A673 (cell line): ENCODE measurements around the gene GRHL3.

Source experiments
- EZH2 ChIP-seq: fragments of 200-600 bp; sonication (generic); IDR thresholded peaks from 2 replicates; pipeline ENCODE4 v1.6.1; 2017; ENCODE audit warnings: borderline replicate concordance, low read depth, mild to moderate bottlenecking, mixed read lengths, antibody characterized with exemption, low read length; ENCODE audit not compliant: poor library complexity, severe bottlenecking
- TF ChIP-seq, protein P1 (sequence below): fragments of 300-800, 200-600 bp; sonication (generic); conservative IDR thresholded peaks from 2 replicates; pipeline ENCODE4 v1.5.1; 2017; ENCODE audit warnings: low read depth, mild to moderate bottlenecking, antibody characterized with exemption, low read length, moderate library complexity, mixed read lengths

DNA sequence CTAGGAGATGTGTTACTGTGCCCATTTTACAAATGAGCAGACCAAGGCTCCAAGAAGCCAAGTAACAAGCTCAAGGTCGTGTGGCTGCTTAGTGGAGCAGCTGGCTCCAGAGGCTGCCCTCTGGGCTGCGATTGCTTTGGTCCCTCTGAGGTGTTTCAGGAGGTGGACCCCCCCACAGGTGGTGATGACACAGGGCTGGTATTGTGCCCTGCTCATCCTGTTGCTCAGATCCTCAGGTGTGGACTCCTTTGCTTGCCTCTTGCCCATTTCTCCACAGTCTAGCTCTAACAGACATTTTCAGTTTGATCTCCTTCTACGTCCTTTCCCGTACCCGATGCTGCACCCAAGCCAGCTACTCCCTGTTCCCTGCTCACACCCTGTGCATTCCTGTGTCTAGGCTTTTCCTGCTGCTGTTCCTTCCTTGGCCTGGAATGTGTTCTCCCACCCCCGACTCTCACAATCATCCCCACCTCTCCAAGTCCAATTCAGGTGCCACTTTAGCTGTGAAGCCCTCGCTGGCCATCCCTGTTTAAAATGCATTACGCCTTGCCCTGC, 28.1 kb upstream of the GRHL3 start:
- TF ChIP-seq, protein P1, sequence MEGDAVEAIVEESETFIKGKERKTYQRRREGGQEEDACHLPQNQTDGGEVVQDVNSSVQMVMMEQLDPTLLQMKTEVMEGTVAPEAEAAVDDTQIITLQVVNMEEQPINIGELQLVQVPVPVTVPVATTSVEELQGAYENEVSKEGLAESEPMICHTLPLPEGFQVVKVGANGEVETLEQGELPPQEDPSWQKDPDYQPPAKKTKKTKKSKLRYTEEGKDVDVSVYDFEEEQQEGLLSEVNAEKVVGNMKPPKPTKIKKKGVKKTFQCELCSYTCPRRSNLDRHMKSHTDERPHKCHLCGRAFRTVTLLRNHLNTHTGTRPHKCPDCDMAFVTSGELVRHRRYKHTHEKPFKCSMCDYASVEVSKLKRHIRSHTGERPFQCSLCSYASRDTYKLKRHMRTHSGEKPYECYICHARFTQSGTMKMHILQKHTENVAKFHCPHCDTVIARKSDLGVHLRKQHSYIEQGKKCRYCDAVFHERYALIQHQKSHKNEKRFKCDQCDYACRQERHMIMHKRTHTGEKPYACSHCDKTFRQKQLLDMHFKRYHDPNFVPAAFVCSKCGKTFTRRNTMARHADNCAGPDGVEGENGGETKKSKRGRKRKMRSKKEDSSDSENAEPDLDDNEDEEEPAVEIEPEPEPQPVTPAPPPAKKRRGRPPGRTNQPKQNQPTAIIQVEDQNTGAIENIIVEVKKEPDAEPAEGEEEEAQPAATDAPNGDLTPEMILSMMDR = no peak
- TF ChIP-seq EZH2 = no peak
